Lung (tissue), 12 donors: ENCODE measurements around the gene C3orf49. TPM values are rescaled to one million over a fixed set of nuclear protein-coding genes. Genes with fewer than 3 reads are reported as not detected.

Source experiments
- ATAC-seq: fragments of 200-7000 bp; cut with Tn5 transposase; one replicate; pipeline ENCODE4 v1.9.1; 2020; ENCODE audit warnings: moderate number of reproducible peaks; ENCODE audit not compliant: insufficient read depth, low FRiP score
- DNase-seq, 3 donors: peaks; one replicate each; pipeline ENCODE4 v3.0.0-alpha.2; 2013 to 2017
- H3K27ac ChIP-seq, 2 donors: one replicate each; pipeline ENCODE4 v1.5.1; 2013; ENCODE audit warnings: mild to moderate bottlenecking in 2 of 2, moderate library complexity in 2 of 2, control low read depth in 1 of 2, inconsistent platforms in 1 of 2, low read depth in 1 of 2, low read length in 1 of 2
- H3K27me3 ChIP-seq, 3 donors: one replicate each; pipeline ENCODE4 v1.5.1; 2013; ENCODE audit warnings: low read length in 2 of 3; ENCODE audit not compliant: control insufficient read depth in 3 of 3, insufficient read depth in 3 of 3
- H3K36me3 ChIP-seq, 4 donors: one replicate each; pipeline ENCODE4 v1.5.1; 2013; ENCODE audit warnings: low read length in 4 of 4, mild to moderate bottlenecking in 1 of 4, moderate library complexity in 1 of 4; ENCODE audit not compliant: control insufficient read depth in 4 of 4, insufficient read depth in 4 of 4
- H3K4me1 ChIP-seq, 5 donors: one replicate each; pipeline ENCODE4 v1.5.1; 2013; ENCODE audit warnings: low read length in 5 of 5, mild to moderate bottlenecking in 2 of 5, moderate library complexity in 1 of 5; ENCODE audit not compliant: control insufficient read depth in 5 of 5, insufficient read depth in 5 of 5
- H3K4me3 ChIP-seq: one replicate; pipeline ENCODE4 v1.5.1; 2013; ENCODE audit warnings: mild to moderate bottlenecking, control low read depth, moderate library complexity
- H3K9ac ChIP-seq, 2 donors: one replicate each; pipeline ENCODE4 v1.5.1; 2013; ENCODE audit warnings: low read length in 2 of 2, control low read depth in 1 of 2; ENCODE audit not compliant: insufficient read depth in 1 of 2
- H3K9me3 ChIP-seq, 4 donors: one replicate each; pipeline ENCODE4 v1.5.1; 2013; ENCODE audit warnings: low read length in 3 of 4, mild to moderate bottlenecking in 1 of 4, moderate library complexity in 1 of 4; ENCODE audit not compliant: control insufficient read depth in 4 of 4, insufficient read depth in 3 of 4
- CTCF ChIP-seq: IDR thresholded peaks from 2 replicates; pipeline ENCODE4 v1.5.1; 2012; ENCODE audit warnings: mild to moderate bottlenecking; ENCODE audit errors: control extremely low read depth, extremely low read depth
- WGBS, 2 donors: extraction: QIAGEN DNeasy Blood & Tissue Kit; methylation state at CpG; one replicate each; pipeline ENCODE4 v1.1.7; 2013; 5-methylcytosine and 5-hydroxymethylcytosine counted together
- polyA plus RNA-seq, 2 donors: library from polyadenylated mRNA; stranded (reverse); fragments of 200-250 nt; gene quantifications; one replicate each; pipeline ENCODE4 v1.2.1, GENCODE V29; 2013
- total RNA-seq, 2 donors: library from RNA; depleted of rRNA in 1 of 2; stranded (reverse); fragments of >200 nt in 1 of 2; gene quantifications; one replicate each; pipeline ENCODE4 v1.2.1, GENCODE V29; 2014 to 2021
- donor health status: control.
- donor health status: control.
- donor health status: Bipolar disorder and iron deficiency.
- donor health status: healthy.
- donor health status: DM: yes; HTN: yes; CAD: no.

The C3orf49 gene
- total and polyA plus RNA-seq, 4 donors = not detected

DNA sequence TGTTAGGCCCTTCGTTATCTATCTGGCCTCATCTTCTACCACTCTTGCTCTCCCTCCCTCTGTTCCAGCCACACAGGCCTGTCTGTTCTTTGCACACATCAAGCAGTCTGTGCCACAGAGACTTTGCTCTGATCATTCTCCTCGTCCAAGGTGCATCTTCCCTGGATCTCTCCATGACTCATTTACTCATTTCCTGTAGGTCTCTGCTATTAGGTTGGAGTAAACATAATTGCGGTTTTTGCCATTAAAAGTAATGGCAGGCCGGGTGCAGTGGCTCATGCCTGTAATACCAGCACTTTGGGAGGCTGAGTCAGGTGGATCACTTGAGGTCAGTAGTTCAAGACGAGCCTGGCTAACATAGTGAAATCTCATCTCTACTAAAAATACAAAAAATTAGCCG is 9.5 kb upstream of the C3orf49 start:
- Histone ChIP-seq H3K9me3 (no peaks in the 10 kb centered on the region), H3K27me3 (no peaks in the 10 kb centered on the region), H3K9ac (no peak overlapping the region), H3K4me3 (no peak overlapping the region), H3K4me1 (no peaks in the 10 kb centered on the region), H3K27ac (no peak overlapping the region), H3K36me3 (peaks cover 0 to 2% (median 0%) of the 10 kb centered on the region in 4 donors)
- no peak for DNase-seq
- 88 to 91% methylated on average over 6 of the region's 6 CpGs for WGBS, 2 donors
- TF ChIP-seq CTCF = no peak
- no peak for ATAC-seq

DNA sequence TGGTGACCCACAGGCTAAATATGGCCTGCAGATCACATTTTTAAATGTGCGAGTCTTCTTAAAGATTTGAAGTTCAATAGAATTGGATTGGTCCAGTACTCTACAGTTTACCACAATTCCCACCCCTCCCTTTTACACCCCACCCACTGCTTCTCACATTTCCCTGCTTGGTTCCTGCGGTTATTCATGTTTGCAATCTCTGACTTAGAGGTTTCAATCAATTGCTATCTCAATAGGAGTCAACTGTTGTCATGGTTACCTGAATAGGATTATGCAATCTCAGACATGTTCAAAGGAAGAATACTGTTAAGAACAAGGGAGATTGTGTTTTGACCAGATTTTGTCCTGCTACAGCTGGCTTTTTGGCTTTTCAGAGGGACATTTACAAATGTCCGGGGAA is 4.9 kb upstream of the C3orf49 start:
- Histone ChIP-seq H3K27me3 (no peaks in the 10 kb centered on the region), H3K27ac (no peak overlapping the region), H3K9ac (no peak overlapping the region), H3K9me3 (no peaks in the 10 kb centered on the region), H3K4me3 (no peak overlapping the region), H3K36me3 (peaks cover 0 to 2% (median 0%) of the 10 kb centered on the region in 4 donors), H3K4me1 (peaks cover 0 to 6% (median 0%) of the 10 kb centered on the region in 5 donors)
- ATAC-seq = no peak
- peak in 1 of 3 donors; percentile 17 for DNase-seq
- no peak for TF ChIP-seq CTCF
- 86 to 87% methylated on average over 3 of the region's 3 CpGs for WGBS, 2 donors

DNA sequence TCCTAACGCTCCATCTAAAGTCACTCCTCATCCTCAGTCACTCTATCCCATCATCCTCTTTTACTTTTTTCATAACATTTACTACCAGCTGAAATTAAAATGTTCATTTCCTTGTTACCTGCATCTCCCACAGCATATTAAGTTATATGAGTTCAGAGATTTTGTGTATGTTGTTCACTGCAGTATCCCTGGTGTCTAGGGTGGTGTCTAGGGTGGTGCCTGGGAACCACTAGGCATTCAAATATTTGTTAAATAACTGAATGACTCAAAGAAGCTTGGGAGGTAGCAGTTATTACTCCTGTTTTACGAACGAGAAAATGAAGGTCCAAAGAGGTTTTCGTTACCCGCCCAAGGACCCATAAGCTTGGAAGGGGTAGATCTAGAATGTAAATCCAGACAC is 1.9 kb upstream of the C3orf49 start:
- Histone ChIP-seq H3K27me3 (no peaks in the 10 kb centered on the region), H3K4me3 (no peak overlapping the region), H3K9ac (no peak overlapping the region), H3K9me3 (no peaks in the 10 kb centered on the region), H3K4me1 (peaks cover 0 to 7% (median 0%) of the 10 kb centered on the region in 5 donors), H3K36me3 (no peaks in the 10 kb centered on the region), H3K27ac (no peak overlapping the region)
- no peak for TF ChIP-seq CTCF
- WGBS, 2 donors = 94% methylated on average over 5 of the region's 5 CpGs
- DNase-seq = no peak
- ATAC-seq = no peak
